Fibroblast of skin of left biceps (primary cell): ENCODE results near the gene SNX22.
A peak's percentile ranks its signal among the peaks of the same experiment; 100 is the strongest.

Experiments used
- DNase-seq, 2 experiments: peaks; one replicate each; pipeline ENCODE4 v3.0.0-alpha.2; 2013; ENCODE audit warnings: low read depth in 2 of 2

The SNX22 gene

GRCh38 chr15:64156652-64157331, 5.3 kb downstream of the SNX22 start:
- no peak for DNase-seq

DNA sequence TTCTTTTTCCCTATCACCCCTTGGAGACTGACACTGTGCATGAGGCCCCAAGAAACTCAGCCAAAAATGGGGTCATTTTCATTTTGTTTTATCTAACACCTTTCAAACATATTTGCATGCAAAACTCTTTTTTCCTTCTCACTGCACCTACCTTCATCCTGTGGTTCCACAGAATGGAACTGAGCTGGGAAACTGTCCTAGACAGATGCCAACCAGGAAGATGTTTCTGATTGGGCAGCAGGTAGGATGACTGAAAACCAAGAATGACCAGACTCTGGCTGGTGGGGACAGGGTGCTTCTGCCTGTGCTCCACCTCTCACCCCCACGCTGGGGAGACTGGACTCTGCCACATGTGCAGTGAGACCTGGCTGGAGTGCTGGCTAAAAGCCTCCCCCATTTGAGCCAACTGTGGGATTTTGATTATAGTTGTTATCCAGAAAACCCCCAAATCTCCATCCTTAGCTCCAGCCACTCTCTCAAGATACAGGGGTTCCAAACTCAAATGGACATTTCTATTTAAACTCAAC, 6.1 kb downstream of the SNX22 start:
- DNase-seq, result no peak

DNA sequence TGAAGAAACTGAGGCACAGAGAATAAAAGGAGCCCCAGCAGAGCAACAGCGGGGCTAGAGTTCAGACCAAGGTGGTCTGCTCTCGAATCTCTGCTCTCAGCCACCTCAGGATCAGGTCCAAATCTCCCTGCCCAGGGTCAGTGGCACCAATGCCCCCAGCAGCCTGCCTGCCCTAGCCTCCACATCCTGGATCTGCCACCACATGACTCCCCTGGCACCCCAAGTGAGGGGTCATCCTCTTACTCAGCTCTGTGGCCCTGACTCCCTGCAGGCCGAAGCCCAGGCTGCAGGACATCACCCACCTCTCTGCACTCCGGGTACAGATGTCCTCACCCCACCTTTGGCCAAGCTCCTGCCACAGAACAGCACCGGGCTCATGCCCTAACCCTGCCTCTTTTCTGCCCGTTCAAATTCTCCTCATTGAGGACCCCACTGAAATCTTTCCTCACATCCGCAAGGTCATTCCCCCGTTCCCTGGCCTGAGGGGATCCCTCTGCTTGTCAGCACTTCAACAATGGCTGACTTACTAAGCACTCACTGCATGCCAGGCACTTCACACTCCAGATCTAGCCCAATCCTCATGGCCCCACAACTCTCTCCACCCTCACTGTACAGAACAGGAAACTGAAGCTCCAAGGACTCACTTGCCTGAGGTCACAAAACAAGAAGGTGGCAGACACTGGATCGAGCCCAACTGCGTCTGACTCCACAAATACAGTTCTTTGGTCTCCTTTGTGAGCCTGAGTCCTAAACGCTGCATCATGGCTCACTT, 7.0 kb downstream of the SNX22 start:
- DNase-seq, result no peak

DNA sequence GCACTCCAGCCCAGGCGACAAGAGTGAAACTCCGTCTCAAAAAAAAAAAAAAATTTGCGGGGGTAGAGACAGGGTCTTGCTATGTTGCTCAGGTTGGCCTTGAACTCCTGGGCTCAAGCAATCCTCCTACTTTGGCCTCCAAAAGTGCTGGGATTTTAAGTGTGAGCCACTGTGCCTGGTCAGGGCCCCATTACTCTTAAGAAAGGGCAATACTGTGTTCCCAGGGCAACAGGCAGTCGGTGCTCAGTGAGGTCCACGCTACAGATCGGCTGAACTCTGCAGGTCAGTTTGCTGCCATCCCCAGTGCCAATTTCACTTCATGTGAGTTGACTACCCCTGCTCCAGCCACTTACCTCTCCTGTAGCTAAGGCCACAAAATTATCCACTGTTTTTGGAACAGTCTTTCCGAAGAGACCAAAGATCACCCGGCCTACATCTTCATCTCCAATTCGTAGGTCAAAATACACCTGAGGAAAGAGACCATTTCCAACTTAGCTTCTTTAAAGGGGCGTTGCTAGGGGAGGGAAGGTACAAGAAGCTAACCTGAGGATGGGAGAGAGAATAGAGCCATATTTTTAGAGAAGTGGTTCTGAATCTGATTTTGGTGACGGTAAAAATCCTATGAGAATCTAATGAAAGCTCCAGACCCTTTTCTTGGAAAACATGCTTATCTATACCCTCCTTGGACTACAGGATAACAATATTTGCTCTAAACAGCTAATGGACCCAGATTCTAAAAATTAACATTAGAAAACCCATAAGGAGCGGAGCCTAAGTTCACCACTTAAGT, 10.4 kb downstream of the SNX22 start:
- DNase-seq, result no peak

GRCh38 chr15:64162478-64162868, 10.9 kb downstream of the SNX22 start:
- DNase-seq, result no peak

GRCh38 chr15:64162869-64163658, 11.5 kb downstream of the SNX22 start, which contains the start of gene PPIB:
Gene PPIB, minus strand, starts transcription at chr15:64163022. Its CDS starts 36 bp downstream, at chr15:64162986.
- DNase-seq, result peak; percentile 95 to 96

- no peak for DNase-seq
These were observed 12.3 kb downstream of the SNX22 start for GRCh38 chr15:64163659-64164362.

- DNase-seq, result no peak
These were observed 12.9 kb downstream of the SNX22 start for GRCh38 chr15:64164436-64164835.

- no peak for DNase-seq
These were observed 14.8 kb downstream of the SNX22 start for GRCh38 chr15:64166102-64166890.

- no peak for DNase-seq
These were observed 28.8 kb downstream of the SNX22 start for GRCh38 chr15:64180235-64180824.

DNA sequence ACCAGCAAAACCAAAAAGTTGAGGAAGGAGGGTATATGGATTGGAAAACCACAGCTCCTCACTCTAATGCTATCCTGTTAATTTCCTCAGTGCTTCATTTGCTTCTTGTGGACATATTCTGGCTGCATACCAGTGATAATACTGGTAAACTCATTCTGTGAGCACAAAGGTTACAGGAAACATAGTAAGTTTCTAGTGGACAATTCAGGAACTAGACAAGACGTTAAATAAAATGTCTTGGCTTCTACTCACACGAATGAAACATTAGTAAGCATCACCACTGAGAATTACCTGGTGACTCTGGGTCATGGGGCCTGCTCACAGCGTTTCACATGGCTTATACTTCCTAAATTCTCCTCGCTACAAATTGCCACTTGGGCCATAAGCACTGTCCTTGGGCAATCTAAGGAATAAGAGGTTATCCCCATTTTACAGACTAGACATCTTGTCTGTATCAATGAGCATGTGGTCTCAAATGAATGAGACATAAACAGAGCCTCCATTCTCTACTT, 31.4 kb downstream of the SNX22 start:
- DNase-seq, result no peak

GRCh38 chr15:64185146-64185911, 33.8 kb downstream of the SNX22 start:
- no peak for DNase-seq

DNA sequence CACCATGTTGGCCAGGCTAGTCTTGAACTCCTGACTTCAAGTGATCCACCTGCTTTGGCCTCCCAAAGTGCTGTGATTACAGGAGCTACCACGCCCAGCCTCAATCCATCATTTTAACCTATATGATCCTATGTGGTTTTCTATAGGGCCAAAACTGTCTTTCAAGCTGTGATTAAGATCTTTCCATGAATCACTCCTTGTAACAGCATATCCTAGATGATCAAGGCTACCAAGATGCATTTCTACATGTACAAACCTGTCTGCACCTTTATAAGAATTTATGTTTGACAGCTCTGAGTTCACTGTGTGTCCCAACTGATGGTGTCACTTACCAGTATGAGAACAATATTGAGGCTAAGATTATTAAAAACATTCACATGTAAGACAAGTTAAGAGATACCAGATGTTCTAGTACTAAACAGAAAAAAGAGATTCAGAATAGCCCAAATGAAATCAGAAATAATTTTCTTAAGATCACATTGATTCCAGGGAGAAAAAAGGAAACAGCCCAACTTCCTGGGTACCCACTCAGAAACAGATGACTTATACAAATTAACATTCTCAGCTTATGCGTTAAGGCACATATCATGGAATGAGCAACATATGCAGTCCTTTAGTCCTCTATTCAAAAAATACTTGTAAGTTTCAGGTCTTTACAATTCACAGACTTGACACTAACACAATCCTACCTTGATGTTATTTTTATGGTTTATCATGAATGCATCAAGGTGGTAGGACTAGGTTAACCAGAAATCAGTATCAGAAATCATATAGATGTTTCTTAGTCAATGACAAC, 36.1 kb downstream of the SNX22 start:
- no peak for DNase-seq

DNA sequence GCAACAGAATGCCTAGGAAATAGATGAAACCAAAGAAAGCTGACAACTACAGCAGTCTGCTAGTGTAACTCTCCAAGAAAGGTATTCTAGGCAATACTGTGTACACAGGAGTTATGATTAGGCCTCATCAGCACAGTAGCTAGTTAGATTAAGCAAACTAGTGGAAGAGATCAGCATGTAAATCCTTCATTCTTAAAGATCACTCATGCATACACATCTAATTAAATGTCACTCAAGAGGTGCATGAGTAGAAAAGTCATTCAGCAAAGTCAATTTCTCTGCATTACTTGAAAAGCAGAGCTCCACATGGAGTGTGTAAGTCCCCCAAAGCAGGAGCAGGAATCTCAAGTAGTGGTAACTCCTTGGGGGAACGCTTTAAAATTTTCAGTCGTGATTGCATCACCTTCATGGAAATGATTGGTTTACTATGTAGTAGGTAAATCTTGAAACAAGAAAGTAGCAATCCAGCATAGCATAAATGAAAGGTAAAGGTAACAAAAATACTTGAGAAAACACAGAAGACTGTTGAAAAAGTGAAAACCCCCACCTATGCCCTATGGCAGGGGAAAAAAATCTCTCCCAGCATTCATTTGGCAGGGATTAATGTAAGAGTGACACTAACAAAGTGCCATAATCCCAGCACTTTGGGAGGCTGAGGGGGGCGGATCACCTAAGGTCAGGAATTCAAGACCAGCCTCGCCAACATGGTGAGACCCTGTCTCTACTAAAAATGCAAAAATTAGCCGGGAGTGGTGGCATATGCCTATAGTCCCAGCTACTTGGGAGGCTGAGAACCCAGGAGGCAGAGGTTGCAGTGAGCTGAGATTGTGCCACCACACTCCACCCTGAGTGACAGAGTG, 40.7 kb downstream of the SNX22 start:
- DNase-seq, result no peak

- DNase-seq, result no peak
These were observed 42.4 kb downstream of the SNX22 start for GRCh38 chr15:64193971-64194370.

- DNase-seq, result peak in 1 of 2 experiments; percentile 24
These were observed 45.9 kb downstream of the SNX22 start for GRCh38 chr15:64197425-64197824.

DNA sequence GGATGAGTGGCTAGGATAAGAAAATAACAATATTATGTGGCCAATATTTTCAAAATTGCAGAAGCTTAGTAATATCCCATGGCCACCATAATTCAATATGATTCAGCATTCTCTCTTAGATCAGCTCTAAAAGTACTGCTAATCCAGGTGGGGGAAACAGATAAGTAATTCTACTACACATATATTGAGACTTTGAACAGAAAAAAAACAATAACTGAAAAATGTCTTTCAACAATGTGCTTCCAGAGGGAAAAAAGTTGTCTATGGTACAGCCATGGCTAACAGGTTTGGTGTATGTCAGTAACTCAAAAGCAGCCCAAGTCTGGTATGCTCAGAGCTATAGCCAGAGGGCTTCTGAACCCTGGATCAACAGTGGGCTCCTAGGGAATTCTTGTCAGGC, 53.7 kb downstream of the SNX22 start:
- DNase-seq, result no peak
